IMR-90 (cell line): ENCODE data around the gene HDAC7. TPM values are rescaled to one million over a fixed set of nuclear protein-coding genes. Genes with fewer than 3 reads are reported as not detected.

ENCODE experiments used
- ATAC-seq: fragments of 200-7000 bp; cut with Tn5 transposase; 2 replicates; pipeline ENCODE4 v1.9.1; 2020; ENCODE audit warnings: low read depth, mild to moderate bottlenecking, moderate library complexity
- BruUV-seq: library from RNA; stranded (reverse); fragments of 400-500 nt; replicated peaks from 2 replicates; lab custom pipeline; 2021; lab: Mats Ljungman, UMichigan
- CTCF ChIA-PET: fragments of 300-600 bp; formaldehyde crosslinking; extraction: SDS; loops from one replicate; lab custom pipeline; 2021; ENCODE audit warnings: antibody characterized with exemption; lab: Yijun Ruan, JAX
- POLR2A ChIA-PET: fragments of 300-600 bp; sonication (Branson Sonifier 250); formaldehyde crosslinking; loops from one replicate; lab custom pipeline; 2022; ENCODE audit warnings: antibody characterized with exemption; ENCODE audit not compliant: unreplicated experiment; lab: Charles Lee
- DNase-seq: peaks from one replicate; pipeline ENCODE4 v3.0.0; 2013
- H2AFZ ChIP-seq: replicated peaks from 2 replicates; pipeline ENCODE3; 2013; ENCODE audit warnings: low read length, mild to moderate bottlenecking; ENCODE audit not compliant: poor library complexity
- H2AK5ac ChIP-seq: 2 replicates; pipeline ENCODE4 v1.6.1; 2013; ENCODE audit warnings: low read depth, low read length, inconsistent platforms
- H2AK9ac ChIP-seq: replicated peaks from 2 replicates; pipeline ENCODE3; 2013; ENCODE audit warnings: mild to moderate bottlenecking, low read depth, low read length, moderate library complexity; ENCODE audit not compliant: poor library complexity
- H2BK120ac ChIP-seq: 2 replicates; pipeline ENCODE4 v1.6.1; 2013; ENCODE audit warnings: low read depth, low read length, inconsistent platforms
- H2BK15ac ChIP-seq: 3 replicates; pipeline ENCODE4 v1.6.1; 2013; ENCODE audit warnings: low read depth, low read length, inconsistent platforms
- H2BK20ac ChIP-seq: 2 replicates; pipeline ENCODE4 v1.6.1; 2013; ENCODE audit warnings: low read depth, mild to moderate bottlenecking, inconsistent platforms, low read length, moderate library complexity
- H2BK5ac ChIP-seq: 2 replicates; pipeline ENCODE4 v1.6.1; 2013; ENCODE audit warnings: mild to moderate bottlenecking, low read depth, low read length, inconsistent platforms; ENCODE audit not compliant: poor library complexity, severe bottlenecking
- H3K14ac ChIP-seq: replicated peaks from 2 replicates; pipeline ENCODE4 v1.6.1; 2013; ENCODE audit warnings: low read depth, low read length, inconsistent platforms
- H3K18ac ChIP-seq: 2 replicates; pipeline ENCODE4 v1.6.1; 2013; ENCODE audit warnings: low read depth, low read length, control low read depth
- H3K23ac ChIP-seq: 2 replicates; pipeline ENCODE4 v1.6.1; 2013; ENCODE audit warnings: low read depth, low read length, inconsistent platforms
- H3K27ac ChIP-seq: 2 replicates; pipeline ENCODE4 v1.5.1; 2013; ENCODE audit warnings: mild to moderate bottlenecking, control low read depth, low read length; ENCODE audit not compliant: insufficient read depth
- H3K27me3 ChIP-seq: 2 replicates; pipeline ENCODE4 v1.6.1; 2013; ENCODE audit warnings: low read length; ENCODE audit not compliant: control insufficient read depth, insufficient read depth
- H3K36me3 ChIP-seq: 2 replicates; pipeline ENCODE4 v1.6.1; 2013; ENCODE audit warnings: low read length, mixed read lengths; ENCODE audit not compliant: control insufficient read depth, insufficient read depth
- H3K4ac ChIP-seq: 2 replicates; pipeline ENCODE4 v1.6.1; 2013; ENCODE audit warnings: low read depth, low read length, inconsistent platforms
- H3K4me1 ChIP-seq: 2 replicates; pipeline ENCODE4 v1.6.1; 2013; ENCODE audit warnings: low read length, mixed read lengths; ENCODE audit not compliant: control insufficient read depth, insufficient read depth
- H3K4me2 ChIP-seq: 2 replicates; pipeline ENCODE4 v1.6.1; 2013; ENCODE audit warnings: low read depth, mild to moderate bottlenecking, control low read depth, low read length, moderate library complexity
- H3K4me3 ChIP-seq: 2 replicates; pipeline ENCODE4 v1.5.1; 2013; ENCODE audit warnings: low read depth, mild to moderate bottlenecking, control low read depth, low read length, moderate library complexity; ENCODE audit not compliant: insufficient read depth
- H3K56ac ChIP-seq: 2 replicates; pipeline ENCODE4 v1.6.1; 2013; ENCODE audit warnings: low read length, inconsistent platforms; ENCODE audit not compliant: insufficient read depth; ENCODE audit errors: extremely low read depth
- H3K79me1 ChIP-seq, 2 experiments: 2 replicates each; pipeline ENCODE4 v1.6.1; 2013; ENCODE audit warnings: low read length in 2 of 2, inconsistent platforms in 1 of 2, low read depth in 1 of 2
- H3K9ac ChIP-seq: 2 replicates; pipeline ENCODE4 v1.6.1; 2013; ENCODE audit warnings: low read depth, low read length, control low read depth
- H3K9me1 ChIP-seq: 2 replicates; pipeline ENCODE4 v1.6.1; 2013; ENCODE audit warnings: low read length, inconsistent platforms; ENCODE audit not compliant: insufficient read depth
- H3K9me3 ChIP-seq: 2 replicates; pipeline ENCODE4 v1.6.1; 2013; ENCODE audit warnings: low read length; ENCODE audit not compliant: control insufficient read depth, insufficient read depth
- H4K20me1 ChIP-seq: 2 replicates; pipeline ENCODE4 v1.6.1; 2013; ENCODE audit warnings: low read length, inconsistent platforms; ENCODE audit not compliant: insufficient read depth
- H4K5ac ChIP-seq: 2 replicates; pipeline ENCODE4 v1.6.1; 2013; ENCODE audit warnings: mild to moderate bottlenecking, low read depth, low read length, control low read depth
- H4K8ac ChIP-seq, 2 experiments: 2 replicates each; pipeline ENCODE4 v1.6.1; 2013; ENCODE audit warnings: low read depth in 2 of 2, low read length in 2 of 2, control low read depth in 1 of 2, inconsistent platforms in 1 of 2
- H4K91ac ChIP-seq: 2 replicates; pipeline ENCODE4 v1.6.1; 2013; ENCODE audit warnings: low read depth, low read length, inconsistent platforms; ENCODE audit not compliant: insufficient read depth
- MAFK ChIP-seq: IDR thresholded peaks from 2 replicates; pipeline ENCODE4 v1.6.1; 2012; ENCODE audit warnings: low read depth, low read length, improper control_type of control experiment
- MAZ ChIP-seq: IDR thresholded peaks from 2 replicates; pipeline ENCODE4 v1.6.1; 2012; ENCODE audit warnings: low read depth, mild to moderate bottlenecking, low read length, improper control_type of control experiment, moderate library complexity, borderline replicate concordance
- RAD21 ChIP-seq: IDR thresholded peaks from 2 replicates; pipeline ENCODE4 v1.6.1; 2012; ENCODE audit warnings: low read length, improper control_type of control experiment
- RFX5 ChIP-seq: IDR thresholded peaks from 2 replicates; pipeline ENCODE4 v1.8.0; 2012; ENCODE audit warnings: low read depth, mild to moderate bottlenecking, low read length, moderate library complexity
- USF2 ChIP-seq: fragments of 150-350 bp; IDR thresholded peaks from 2 replicates; pipeline ENCODE4 v1.6.1; 2017; ENCODE audit warnings: mild to moderate bottlenecking, antibody characterized with exemption, low read length, low read depth
- WGBS, 2 experiments: methylation state at CpG; one replicate each; pipeline versions ENCODE4 v1.1.5 to v1.1.7; 2013; ENCODE audit warnings: missing lambda C conversion rate in 2 of 2; ENCODE audit not compliant: insufficient read length in 1 of 2; ENCODE audit errors: extremely low coverage in 2 of 2; 5-methylcytosine and 5-hydroxymethylcytosine counted together
- dilution Hi-C: fragments of 300-500 bp; cut with HindIII; formaldehyde crosslinking; loops from one replicate; pipeline ENCODE4 v1.14.3; 2018; ENCODE audit warnings: low sequenced_read_pairs; ENCODE audit not compliant: unreplicated experiment
- in situ Hi-C: fragments of 300-500 bp; cut with MboI; formaldehyde crosslinking; loops from 3 replicates; pipeline ENCODE4 v1.14.3; 2019; ENCODE audit warnings: low sequenced_read_pairs, inconsistent platforms, mixed read lengths
- intact Hi-C: fragments of 100-400 bp; cut with micrococcal nuclease; formaldehyde crosslinking; loops from 2 replicates; pipeline ENCODE4 v1.10.0; 2022
- polyA plus RNA-seq, 3 experiments: library from polyadenylated mRNA; depleted of rRNA; stranded (reverse); fragments of >200 nt; gene quantifications; 2 replicates each; pipeline ENCODE4 v1.2.3, GENCODE V29; 2012; ENCODE audit warnings: low replicate concordance in 1 of 3
- total RNA-seq: library from RNA; depleted of rRNA; stranded (reverse); fragments of >200 nt; gene quantifications from 2 replicates; pipeline ENCODE4 v1.2.3, GENCODE V29; 2012

The HDAC7 gene
- total and polyA plus RNA-seq, 2 of the 4 experiments (the other 2 are of a cell fraction), result 10.4 to 64.7 TPM

GRCh38 chr12:47757840-47758583 lies 61.7 kb downstream of the HDAC7 start:
- 75% methylated on average over 4 of the region's 20 CpGs; no CpG with 5 or more reads in 1 of the 2 experiments for WGBS, 2 experiments
- Histone ChIP-seq H3K9me3 (no peaks in the 10 kb centered on the region), H3K18ac (0 out of 2 replicates have a peak overlapping the region, but pooled peaks have one; percentile 10), H2BK15ac (no peak overlapping the region), H3K23ac (no peak overlapping the region), H3K14ac (no peak overlapping the region), H4K20me1 (no peaks in the 10 kb centered on the region), H3K4me2 (peak overlapping the region; percentile 71), H2AK9ac (peak overlapping the region; percentile 83), H3K4ac (0 out of 2 replicates have a peak overlapping the region, but pooled peaks have one; percentile 60), H2AFZ (peak overlapping the region; percentile 94), H2AK5ac (peak overlapping the region; percentile 59; the same call in 1 of the 2 replicates), H4K5ac (no peak overlapping the region), H3K27ac (no peak overlapping the region), H3K56ac (no peak overlapping the region), H2BK120ac (peak overlapping the region; percentile 44; the same call in 1 of the 2 replicates), H3K27me3 (no peaks in the 10 kb centered on the region), H4K8ac (peak overlapping the region in 1 of 2 experiments; percentile 76; a peak in 1 of 4 replicates), H3K79me1 (no peaks in the 10 kb centered on the region), H3K4me3 (no peak overlapping the region; the same call in 1 of the 2 replicates), H3K36me3 (no peaks in the 10 kb centered on the region), H2BK20ac (no peak overlapping the region), H4K91ac (no peak overlapping the region), H3K9ac (0 out of 2 replicates have a peak overlapping the region, but pooled peaks have one; percentile 18), H3K4me1 (peaks cover 17% of the 10 kb centered on the region), H3K9me1 (peaks cover 9% of the 10 kb centered on the region; the same call in 1 of the 2 replicates), H2BK5ac (no peak overlapping the region)
- TF ChIP-seq USF2 (no peak), MAZ (no peak), MAFK (no peak), RAD21 (no peak), RFX5 (no peak)
- BruUV-seq, result no TSS peak
- CTCF ChIA-PET, result interaction anchor here (0.5 to 2.7 kb wide), 6 partner anchors 10 to 80 kb away, joined by 3 to 11 read pairs (median 5); no protein-coding TSS in a partner anchor
- DNase-seq (no peak), ATAC-seq (no peak)
- dilution Hi-C loops, result no loop called here
- POLR2A ChIA-PET, result no interaction called here
- intact Hi-C loops, result loop anchor here (2.0 kb wide), 1 partner anchor 21 kb away; no protein-coding TSS in a partner anchor
- in situ Hi-C loops, result no loop called here
